NCI-H1092 treated with DMSO at 0.1 percent for 48 hours (cell line): ENCODE data around the gene CLIP3.

Source experiments
- DNase-seq: peaks from one replicate; lab custom pipeline; 2025; lab: John Stamatoyannopoulos, UW

The CLIP3 gene

DNA sequence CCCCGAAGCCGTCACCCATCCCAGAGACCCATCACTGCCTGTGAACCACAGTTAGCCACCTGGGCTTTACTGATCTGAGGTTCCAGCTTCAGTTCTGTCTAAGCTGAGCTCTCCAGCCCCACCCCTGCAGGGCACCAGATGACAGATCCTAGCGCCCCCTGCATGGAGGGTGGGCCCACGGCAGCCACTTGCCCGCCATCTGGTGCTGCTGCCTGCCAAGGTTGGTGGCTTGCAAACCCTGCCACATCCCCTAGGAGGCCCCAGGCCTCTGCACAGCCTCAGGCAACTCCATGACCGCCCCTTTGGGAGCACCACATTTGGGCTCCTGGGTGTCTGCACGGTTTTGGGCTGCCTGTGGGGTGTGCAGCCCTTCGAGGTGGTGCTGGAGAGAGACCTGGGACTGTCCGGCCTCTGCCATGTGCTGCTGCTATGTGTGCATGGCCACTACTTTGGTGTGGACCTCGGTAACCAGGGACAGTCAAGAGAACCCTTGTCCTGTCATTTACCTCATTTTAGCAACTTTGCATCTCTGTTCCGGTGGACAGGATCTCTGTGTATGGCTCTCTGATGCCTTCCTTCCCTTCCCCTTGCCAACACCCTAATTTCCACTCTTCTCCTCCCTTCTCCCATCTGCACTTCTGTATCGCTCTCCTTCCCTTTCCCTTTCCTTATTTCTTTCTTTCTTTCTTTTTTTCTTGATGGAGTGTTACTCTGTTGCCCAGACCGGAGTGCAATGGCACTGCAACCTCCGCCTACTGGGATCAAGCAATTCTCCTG, 55.0 kb downstream of the CLIP3 start:
- DNase-seq = no peak

DNA sequence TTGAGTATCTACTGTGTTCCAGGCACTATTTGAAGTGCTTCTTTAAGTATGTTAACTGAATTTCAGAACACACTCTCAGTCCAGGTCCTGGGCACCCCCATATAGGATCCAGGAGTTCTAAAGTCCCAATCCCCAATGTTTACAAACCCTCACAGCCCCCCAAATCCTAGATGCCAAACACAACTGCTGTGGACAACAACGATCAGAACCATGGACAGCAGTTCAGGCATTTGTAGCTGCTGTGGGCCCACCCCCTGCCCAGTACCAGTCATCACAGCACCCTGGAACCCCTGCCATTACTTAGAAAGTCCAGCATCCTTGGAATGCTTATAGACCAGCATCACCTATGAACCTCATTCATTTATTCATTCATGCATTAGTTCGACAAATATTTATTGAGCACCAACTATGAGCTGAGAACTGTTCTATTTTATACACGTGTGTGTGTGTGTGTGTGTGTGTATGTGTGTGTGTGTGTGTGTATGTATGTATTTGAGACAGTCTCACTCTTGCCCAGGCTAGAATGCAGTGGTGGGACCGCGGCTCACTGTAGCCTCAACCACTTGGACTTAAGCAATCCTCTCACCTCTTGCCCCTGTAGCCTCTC, 57.0 kb downstream of the CLIP3 start:
- DNase-seq = no peak

DNA sequence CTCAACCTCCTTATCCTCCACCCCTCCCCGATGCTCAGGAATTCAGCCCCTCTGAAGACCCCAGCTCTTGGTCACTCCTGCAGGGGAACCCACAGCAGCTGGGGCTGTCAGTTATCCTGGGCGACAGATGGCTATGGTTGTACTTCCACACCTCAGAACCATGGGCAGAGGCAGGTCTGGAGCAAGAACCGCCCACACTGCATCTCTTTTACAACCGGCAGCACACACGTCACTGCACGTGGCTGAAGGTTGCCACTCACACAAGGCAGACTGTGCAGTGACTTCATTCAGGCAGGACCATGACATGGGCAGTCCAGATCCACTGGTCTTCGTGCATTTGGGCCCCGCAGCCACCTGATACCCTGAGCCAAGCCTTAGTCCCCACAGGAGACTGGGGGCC, 59.2 kb downstream of the CLIP3 start:
- no peak for DNase-seq

DNA sequence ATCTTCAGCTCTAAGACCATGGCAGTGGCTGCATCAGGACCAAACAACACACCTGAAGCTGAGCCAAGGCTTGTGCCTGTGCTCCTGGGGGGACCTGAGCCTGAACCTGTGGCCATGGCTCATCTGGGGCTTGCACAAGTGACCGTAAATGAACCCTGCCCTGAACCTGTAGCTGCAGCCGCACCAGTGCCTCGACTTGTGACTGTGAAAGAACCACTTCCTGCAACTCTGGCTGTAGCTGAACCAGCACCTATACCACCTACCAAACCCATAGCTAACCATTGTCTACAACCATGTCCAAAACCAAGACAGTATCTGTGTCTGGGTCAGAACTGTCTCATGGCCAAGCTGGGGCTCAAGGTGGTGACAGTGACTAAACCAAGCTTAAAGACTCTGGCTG, 65.9 kb downstream of the CLIP3 start:
- DNase-seq = no peak
